HEK293 (cell line): ENCODE results near the gene DST.
A peak's percentile ranks its signal among the peaks of the same experiment; 100 is the strongest.

Source experiments
- ATF2 ChIP-seq: fragments of 450-650 bp; formaldehyde crosslinking; IDR thresholded peaks from 2 replicates; pipeline ENCODE4 v1.5.1; 2016; ENCODE audit warnings: missing biosample characterization, missing genetic modification characterization, low read depth
- CTCF ChIP-seq: fragments of 450-650 bp; formaldehyde crosslinking; IDR thresholded peaks from 2 replicates; pipeline ENCODE4 v1.5.1; 2016; ENCODE audit warnings: missing biosample characterization, missing genetic modification characterization
- KLF1 ChIP-seq: fragments of 450-650 bp; formaldehyde crosslinking; IDR thresholded peaks from 2 replicates; pipeline ENCODE4 v1.5.1; 2016; ENCODE audit warnings: missing biosample characterization, missing genetic modification characterization
- OSR2 ChIP-seq: fragments of 450-650 bp; formaldehyde crosslinking; IDR thresholded peaks from 2 replicates; pipeline ENCODE4 v1.5.1; 2016; ENCODE audit warnings: missing biosample characterization, missing genetic modification characterization
- PRDM6 ChIP-seq: fragments of 450-650 bp; formaldehyde crosslinking; IDR thresholded peaks from 2 replicates; pipeline ENCODE4 v1.5.1; 2017; ENCODE audit warnings: missing biosample characterization, missing genetic modification characterization
- RBAK ChIP-seq: fragments of 450-650 bp; formaldehyde crosslinking; IDR thresholded peaks from 2 replicates; pipeline ENCODE4 v1.5.1; 2016; ENCODE audit warnings: missing biosample characterization, missing genetic modification characterization
- WT1 ChIP-seq: fragments of 450-650 bp; formaldehyde crosslinking; IDR thresholded peaks from 2 replicates; pipeline ENCODE4 v1.5.1; 2016; ENCODE audit warnings: missing biosample characterization, missing genetic modification characterization
- ZBTB49 ChIP-seq: fragments of 450-650 bp; formaldehyde crosslinking; IDR thresholded peaks from 2 replicates; pipeline ENCODE4 v1.5.1; 2016; ENCODE audit warnings: missing biosample characterization, missing genetic modification characterization, low read depth
- ZFP3 ChIP-seq: fragments of 450-650 bp; formaldehyde crosslinking; IDR thresholded peaks from 2 replicates; pipeline ENCODE4 v1.5.1; 2016; ENCODE audit warnings: low read depth, missing biosample characterization, missing genetic modification characterization
- ZNF274 ChIP-seq, 2 experiments: fragments of 200-500 bp in 1 of 2; fragments of 450-650 bp in 1 of 2; sonication (Bioruptor generic) in 1 of 2; formaldehyde crosslinking in 1 of 2; IDR thresholded peaks; 2 replicates each; pipeline versions ENCODE4 v1.5.1 to v1.6.1; 2014 to 2016; ENCODE audit warnings: borderline replicate concordance in 1 of 2, inconsistent platforms in 1 of 2, low read length in 1 of 2, missing biosample characterization in 1 of 2, missing genetic modification characterization in 1 of 2
- ZNF350 ChIP-seq: fragments of 450-650 bp; formaldehyde crosslinking; IDR thresholded peaks from 2 replicates; pipeline ENCODE4 v1.5.0; 2017; ENCODE audit warnings: missing biosample characterization, mild to moderate bottlenecking, missing genetic modification characterization
- ZNF580 ChIP-seq: fragments of 450-650 bp; formaldehyde crosslinking; IDR thresholded peaks from 2 replicates; pipeline ENCODE4 v1.5.1; 2016; ENCODE audit warnings: missing biosample characterization, missing genetic modification characterization

- TF ChIP-seq ZBTB49 (tag by site-specific recombination) = no peak
- no peak for TF ChIP-seq ZNF274 (IDR thresholded peaks at IDR 0.05; ENCODE audit: low read length)
- TF ChIP-seq ZNF274 (tag by site-specific recombination; IDR thresholded peaks at IDR 0.05; ENCODE audit: borderline replicate concordance) = no peak
- no peak for TF ChIP-seq CTCF (tag by site-specific recombination)
- peak; percentile 35; the same call in 1 of the 2 replicates for TF ChIP-seq ATF2 (tag by site-specific recombination)
- 0 out of 2 replicates have a peak, but pooled peaks have one; percentile 52 for TF ChIP-seq ZNF580 (tag by site-specific recombination)
- TF ChIP-seq ZNF350 (tag by site-specific recombination) = no peak
- TF ChIP-seq ZFP3 (tag by site-specific recombination) = no peak
- TF ChIP-seq PRDM6 (tag by site-specific recombination) = peak; percentile 92
- no peak for TF ChIP-seq KLF1 (tag by site-specific recombination)
- TF ChIP-seq RBAK (tag by site-specific recombination) = no peak
- no peak for TF ChIP-seq WT1
- peak; percentile 66; the same call in 1 of the 2 replicates for TF ChIP-seq OSR2 (tag by site-specific recombination)
These were observed 125.4 kb downstream of the DST start for GRCh38 chr6:56517155-56517745.
